Astrocyte (in vitro differentiated cells and primary cell): Measurements from ENCODE around the gene FAM53B. TPM values are rescaled to one million over a fixed set of nuclear protein-coding genes. Genes with fewer than 3 reads are reported as not detected.

Experiments used
- DNase-seq: peaks from one replicate; pipeline ENCODE4 v3.0.0-alpha.2; 2010; ENCODE audit warnings: low read depth
- FAIRE-seq: peaks from 2 replicates; lab custom pipeline; 2011; peaks lifted over from hg19 to GRCh38; lab: Jason Lieb, UNC
- H2AFZ ChIP-seq: 2 replicates; pipeline ENCODE4 v1.6.0; 2012; ENCODE audit warnings: low read depth, low read length, inconsistent platforms
- H3K27ac ChIP-seq: 2 replicates; pipeline ENCODE4 v1.5.1; 2011; ENCODE audit warnings: low read depth, low read length, inconsistent platforms
- H3K27me3 ChIP-seq: 2 replicates; pipeline ENCODE4 v1.6.0; 2011; ENCODE audit warnings: low read length, inconsistent platforms; ENCODE audit not compliant: insufficient read depth
- H3K36me3 ChIP-seq: 2 replicates; pipeline ENCODE4 v1.5.1; 2011; ENCODE audit warnings: low read length, inconsistent platforms; ENCODE audit not compliant: insufficient read depth
- H3K4me1 ChIP-seq: 2 replicates; pipeline ENCODE4 v1.5.1; 2011; ENCODE audit warnings: low read length, inconsistent platforms; ENCODE audit not compliant: insufficient read depth
- H3K4me2 ChIP-seq: 2 replicates; pipeline ENCODE4 v1.6.0; 2012; ENCODE audit warnings: low read length, inconsistent platforms
- H3K4me3 ChIP-seq: 2 replicates; pipeline ENCODE4 v1.5.1; 2011; ENCODE audit warnings: low read depth, mild to moderate bottlenecking, low read length, inconsistent platforms; ENCODE audit not compliant: insufficient read depth
- H3K79me2 ChIP-seq: 2 replicates; pipeline ENCODE4 v1.6.0; 2012; ENCODE audit warnings: mild to moderate bottlenecking, low read length, inconsistent platforms; ENCODE audit not compliant: insufficient read depth
- H3K9ac ChIP-seq: 2 replicates; pipeline ENCODE4 v1.6.0; 2012; ENCODE audit warnings: mild to moderate bottlenecking, low read length, inconsistent platforms
- H3K9me3 ChIP-seq: 2 replicates; pipeline ENCODE4 v1.5.1; 2012; ENCODE audit warnings: low read depth, mild to moderate bottlenecking, low read length, inconsistent platforms; ENCODE audit not compliant: insufficient read depth
- H4K20me1 ChIP-seq: 2 replicates; pipeline ENCODE4 v1.6.0; 2012; ENCODE audit warnings: low read length, inconsistent platforms; ENCODE audit not compliant: insufficient read depth
- H3K27ac Mint-ChIP-seq: one replicate; pipeline ENCODE4 v1.8.0; 2021; ENCODE audit warnings: mild to moderate bottlenecking, mixed read lengths; ENCODE audit not compliant: unreplicated experiment
- H3K27me3 Mint-ChIP-seq: one replicate; pipeline ENCODE4 v1.8.0; 2021; ENCODE audit warnings: low read depth, mixed read lengths; ENCODE audit not compliant: unreplicated experiment
- H3K36me3 Mint-ChIP-seq: one replicate; pipeline ENCODE4 v1.8.0; 2021; ENCODE audit warnings: low read depth, mixed read lengths; ENCODE audit not compliant: unreplicated experiment
- H3K4me1 Mint-ChIP-seq: one replicate; pipeline ENCODE4 v1.8.0; 2021; ENCODE audit warnings: low read depth, mixed read lengths; ENCODE audit not compliant: unreplicated experiment
- H3K4me3 Mint-ChIP-seq: one replicate; pipeline ENCODE4 v1.8.0; 2021; ENCODE audit warnings: mild to moderate bottlenecking, moderate library complexity, mixed read lengths; ENCODE audit not compliant: unreplicated experiment
- H3K9me3 Mint-ChIP-seq: one replicate; pipeline ENCODE4 v1.8.0; 2021; ENCODE audit warnings: mild to moderate bottlenecking, mixed read lengths; ENCODE audit not compliant: unreplicated experiment
- EZH2 ChIP-seq: IDR thresholded peaks from 2 replicates; pipeline ENCODE4 v1.6.1; 2012; ENCODE audit warnings: mild to moderate bottlenecking, low read length, inconsistent platforms; ENCODE audit not compliant: insufficient read depth
- total RNA-seq: library from RNA; stranded (reverse); gene quantifications from 2 replicates; pipeline ENCODE4 v1.2.1, GENCODE V29; 2021
- TF ChIP-seq, protein P1 (sequence below): IDR thresholded peaks from 2 replicates; pipeline ENCODE4 v1.5.1; 2011; ENCODE audit warnings: low read depth, mild to moderate bottlenecking, inconsistent platforms, low read length, moderate library complexity; ENCODE audit not compliant: insufficient read depth

FAM53B gene
- total RNA-seq, 1 donor from 2014 or later: 12.9 TPM

DNA sequence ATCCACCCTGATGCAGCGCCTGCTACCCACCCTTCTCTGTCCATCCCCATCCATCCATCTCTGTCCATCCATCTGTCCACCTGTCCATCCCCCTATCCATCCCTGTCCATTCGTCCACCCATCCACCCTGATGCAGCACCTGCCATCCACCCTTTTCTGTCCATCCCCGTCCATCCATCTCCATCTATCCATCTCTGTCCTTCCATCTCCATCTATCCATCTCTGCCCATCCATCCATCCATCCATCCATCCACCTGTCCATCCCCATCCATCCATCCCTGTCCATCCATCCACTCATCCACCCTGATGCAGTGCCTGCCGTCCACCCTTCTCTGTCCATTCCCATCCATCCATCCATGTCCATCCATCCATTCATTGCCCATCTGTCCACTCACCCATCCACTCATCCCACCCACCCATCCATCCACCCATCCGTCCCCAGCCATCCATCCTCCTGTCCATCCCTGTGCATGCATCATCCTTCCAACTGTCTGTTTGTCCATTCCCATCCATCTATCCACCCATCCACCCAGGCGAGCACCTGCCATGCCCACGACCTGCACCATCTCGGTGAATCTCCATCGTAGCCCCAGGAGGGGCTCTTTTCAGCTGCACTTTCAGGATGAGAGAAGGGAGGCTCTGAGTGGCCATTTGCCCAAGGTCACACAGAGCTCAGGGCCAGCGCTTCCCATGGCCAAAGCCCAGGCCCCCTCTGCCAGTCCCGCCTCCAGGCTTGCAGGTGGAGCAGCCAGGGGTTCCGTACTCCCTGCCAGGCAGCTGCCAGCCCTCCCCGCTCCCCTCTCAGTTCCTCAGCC lies 145.2 kb downstream of the FAM53B start:
- Histone ChIP-seq H2AFZ (no peak overlapping the region), H3K27me3 (no peaks in the 10 kb centered on the region), H4K20me1 (no peaks in the 10 kb centered on the region), H3K9me3 (peaks cover 4% of the 10 kb centered on the region), H3K9ac (no peak overlapping the region), H3K4me1 (no peaks in the 10 kb centered on the region), H3K36me3 (no peaks in the 10 kb centered on the region), H3K4me2 (no peak overlapping the region), H3K4me3 (no peak overlapping the region), H3K27ac (no peak overlapping the region), H3K79me2 (no peaks in the 10 kb centered on the region)
- TF ChIP-seq, protein P1, sequence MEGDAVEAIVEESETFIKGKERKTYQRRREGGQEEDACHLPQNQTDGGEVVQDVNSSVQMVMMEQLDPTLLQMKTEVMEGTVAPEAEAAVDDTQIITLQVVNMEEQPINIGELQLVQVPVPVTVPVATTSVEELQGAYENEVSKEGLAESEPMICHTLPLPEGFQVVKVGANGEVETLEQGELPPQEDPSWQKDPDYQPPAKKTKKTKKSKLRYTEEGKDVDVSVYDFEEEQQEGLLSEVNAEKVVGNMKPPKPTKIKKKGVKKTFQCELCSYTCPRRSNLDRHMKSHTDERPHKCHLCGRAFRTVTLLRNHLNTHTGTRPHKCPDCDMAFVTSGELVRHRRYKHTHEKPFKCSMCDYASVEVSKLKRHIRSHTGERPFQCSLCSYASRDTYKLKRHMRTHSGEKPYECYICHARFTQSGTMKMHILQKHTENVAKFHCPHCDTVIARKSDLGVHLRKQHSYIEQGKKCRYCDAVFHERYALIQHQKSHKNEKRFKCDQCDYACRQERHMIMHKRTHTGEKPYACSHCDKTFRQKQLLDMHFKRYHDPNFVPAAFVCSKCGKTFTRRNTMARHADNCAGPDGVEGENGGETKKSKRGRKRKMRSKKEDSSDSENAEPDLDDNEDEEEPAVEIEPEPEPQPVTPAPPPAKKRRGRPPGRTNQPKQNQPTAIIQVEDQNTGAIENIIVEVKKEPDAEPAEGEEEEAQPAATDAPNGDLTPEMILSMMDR: no peak
- no peak for TF ChIP-seq EZH2
- peaks cover 6% of the 10 kb centered on the region for H3K9me3 Mint-ChIP-seq
- no peak overlapping the region for H3K4me3 Mint-ChIP-seq
- H3K27ac Mint-ChIP-seq: no peak overlapping the region
- peaks cover 3% of the 10 kb centered on the region for H3K36me3 Mint-ChIP-seq
- no peaks in the 10 kb centered on the region for H3K4me1 Mint-ChIP-seq
- FAIRE-seq (no peak), DNase-seq (no peak)
- H3K27me3 Mint-ChIP-seq: peaks cover 23% of the 10 kb centered on the region

DNA sequence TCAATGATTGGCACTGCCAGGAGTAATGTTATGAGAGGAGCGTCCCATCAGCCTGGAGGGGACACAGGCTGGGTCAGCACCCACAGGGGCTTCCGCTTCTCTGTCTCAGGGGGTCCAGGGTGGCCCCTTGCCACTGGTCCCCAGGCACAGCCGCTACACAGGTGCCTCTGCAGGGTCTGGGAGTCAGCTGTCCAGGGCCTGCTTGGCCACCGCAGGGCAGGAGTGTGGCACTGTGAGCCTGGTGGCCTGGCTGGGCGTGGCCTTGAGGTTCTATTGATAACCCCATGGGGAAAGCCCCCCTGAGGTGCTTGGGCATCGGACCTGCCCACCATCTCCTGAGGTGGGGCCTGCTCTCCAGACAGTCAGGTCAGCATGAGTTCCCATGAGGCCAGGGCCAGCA lies 146.0 kb downstream of the FAM53B start:
- Mint-ChIP-seq H3K9me3 (peaks cover 6% of the 10 kb centered on the region), H3K27ac (no peak overlapping the region), H3K36me3 (peaks cover 3% of the 10 kb centered on the region), H3K4me1 (no peaks in the 10 kb centered on the region), H3K4me3 (no peak overlapping the region), H3K27me3 (peaks cover 23% of the 10 kb centered on the region)
- H3K79me2 ChIP-seq: no peaks in the 10 kb centered on the region
- no peak for TF ChIP-seq EZH2
- TF ChIP-seq, protein P1: no peak
- no peak overlapping the region for H3K27ac ChIP-seq
- DNase-seq (no peak), FAIRE-seq (no peak)
- no peaks in the 10 kb centered on the region for H3K4me1 ChIP-seq
- H3K36me3 ChIP-seq: no peaks in the 10 kb centered on the region
- no peaks in the 10 kb centered on the region for H3K27me3 ChIP-seq
- no peaks in the 10 kb centered on the region for H4K20me1 ChIP-seq
- H2AFZ ChIP-seq: no peak overlapping the region
- H3K9ac ChIP-seq: no peak overlapping the region
- no peak overlapping the region for H3K4me2 ChIP-seq
- peaks cover 4% of the 10 kb centered on the region for H3K9me3 ChIP-seq
- no peak overlapping the region for H3K4me3 ChIP-seq

DNA sequence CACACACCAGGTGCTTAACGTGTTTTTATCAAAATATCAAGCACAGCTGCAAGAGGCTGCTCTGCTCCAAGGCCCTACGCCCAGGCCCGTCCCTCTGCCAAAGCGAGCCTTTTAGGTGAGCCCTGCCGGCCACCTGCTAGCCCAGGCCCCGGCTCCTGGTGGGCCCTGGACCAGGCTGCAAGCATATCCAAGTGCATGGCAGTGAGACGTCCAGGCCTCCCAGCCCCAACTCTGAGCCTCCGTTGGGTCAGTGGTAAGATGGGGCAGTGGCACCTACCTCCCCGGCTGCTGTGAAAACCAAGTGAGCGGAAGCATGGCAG lies 146.4 kb downstream of the FAM53B start:
- no peak for TF ChIP-seq EZH2
- TF ChIP-seq, protein P1: no peak
- H3K36me3 Mint-ChIP-seq: peaks cover 3% of the 10 kb centered on the region
- H3K4me3 Mint-ChIP-seq: no peak overlapping the region

More for the DNA sequence above, 146.4 kb downstream of the FAM53B start:
- Histone ChIP-seq H3K36me3 (no peaks in the 10 kb centered on the region), H3K27me3 (no peaks in the 10 kb centered on the region), H3K4me1 (no peaks in the 10 kb centered on the region), H3K27ac (no peak overlapping the region), H3K79me2 (no peaks in the 10 kb centered on the region), H3K9me3 (peaks cover 4% of the 10 kb centered on the region), H3K4me2 (no peak overlapping the region), H2AFZ (no peak overlapping the region), H3K4me3 (no peak overlapping the region), H3K9ac (no peak overlapping the region), H4K20me1 (no peaks in the 10 kb centered on the region)
- no peak for DNase-seq
- FAIRE-seq: no peak
- H3K27ac Mint-ChIP-seq: no peak overlapping the region
- no peaks in the 10 kb centered on the region for H3K4me1 Mint-ChIP-seq
- peaks cover 25% of the 10 kb centered on the region for H3K27me3 Mint-ChIP-seq
- H3K9me3 Mint-ChIP-seq: peaks cover 6% of the 10 kb centered on the region
